SJCRH30 (cell line): ENCODE data around the gene KCTD7. TPM values are rescaled to one million over a fixed set of nuclear protein-coding genes. Genes with fewer than 3 reads are reported as not detected.
"Not testable (repeated sequence)": the region's sequence is repeated elsewhere in the genome, so short reads cannot be mapped to it uniquely, and the experiment has no call there.

ENCODE experiments used
- DNase-seq, 2 experiments: peaks; one replicate each; pipeline ENCODE4 v3.0.0-alpha.2; 2015 to 2020
- H3K27ac ChIP-seq: fragments of 250-450 bp; sonication (Bioruptor Pico); 2 replicates; pipeline ENCODE4 v1.5.1; 2020; ENCODE audit warnings: mild to moderate bottlenecking, moderate library complexity
- H3K27me3 ChIP-seq: fragments of 250-450 bp; sonication (Bioruptor Pico); 2 replicates; pipeline ENCODE4 v1.5.1; 2020; ENCODE audit warnings: mild to moderate bottlenecking, moderate library complexity
- H3K36me3 ChIP-seq: fragments of 250-450 bp; sonication (Bioruptor Pico); 2 replicates; pipeline ENCODE4 v1.5.1; 2020; ENCODE audit warnings: mild to moderate bottlenecking, moderate library complexity
- H3K4me1 ChIP-seq: fragments of 250-450 bp; sonication (Bioruptor Pico); 2 replicates; pipeline ENCODE4 v1.5.1; 2020; ENCODE audit warnings: mild to moderate bottlenecking, moderate library complexity
- H3K4me3 ChIP-seq: fragments of 250-450 bp; sonication (Bioruptor Pico); 2 replicates; pipeline ENCODE4 v1.5.1; 2020; ENCODE audit warnings: mild to moderate bottlenecking, moderate library complexity
- H3K9me3 ChIP-seq: fragments of 250-450 bp; sonication (Bioruptor Pico); replicated peaks from 2 replicates; pipeline ENCODE4 v1.5.1; 2020; ENCODE audit warnings: mild to moderate bottlenecking, moderate library complexity
- total RNA-seq: library from RNA; depleted of rRNA; stranded (reverse); fragments of >200 nt; shearing (Covaris generic); gene quantifications from 2 replicates; pipeline ENCODE4 v1.2.3, GENCODE V29; 2014

KCTD7 gene
- total RNA-seq, 1 experiment from 2014 or later = 12.1 TPM

DNA sequence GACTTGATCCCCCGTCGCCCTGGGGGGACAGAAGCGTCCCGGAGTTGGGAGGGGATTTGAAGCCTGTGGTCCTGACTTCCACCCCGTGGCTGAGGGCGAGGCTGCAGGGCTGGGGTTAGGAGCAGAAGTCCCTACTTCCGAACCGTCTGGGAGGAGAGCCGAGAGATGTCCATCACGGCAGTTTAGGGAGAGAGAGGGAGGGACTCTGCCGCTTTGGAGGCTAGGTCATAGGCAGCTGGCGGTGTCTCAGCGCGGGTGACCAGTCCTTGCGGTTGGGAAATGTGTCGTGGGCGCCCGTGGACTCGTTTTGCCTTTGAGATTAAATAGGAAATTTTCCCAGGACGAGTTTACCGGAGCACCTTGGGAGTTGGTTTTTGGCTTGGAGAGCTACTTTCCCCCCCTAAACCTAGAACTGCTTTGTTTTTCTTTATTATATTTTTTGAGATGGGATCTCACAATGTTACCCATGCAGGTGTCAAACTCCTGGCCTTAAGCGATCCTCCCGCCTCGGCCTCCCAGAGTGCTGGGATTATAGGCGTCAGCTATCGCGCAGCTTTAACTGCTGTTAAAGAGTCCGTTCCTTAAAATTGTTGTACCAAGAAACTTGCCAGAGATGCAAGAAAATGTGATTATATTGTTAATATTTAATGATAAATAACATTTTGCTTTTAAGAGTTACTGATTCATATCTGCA is 26.6 kb downstream of the KCTD7 start:
- not testable (repeated sequence) for H3K9me3 ChIP-seq, H3K4me1 ChIP-seq, H3K27me3 ChIP-seq, H3K36me3 ChIP-seq
- peak overlapping the region; percentile 73 for H3K4me3 ChIP-seq
- peak overlapping the region; percentile 64 for H3K27ac ChIP-seq
- peak; percentile 67 to 72 for DNase-seq

DNA sequence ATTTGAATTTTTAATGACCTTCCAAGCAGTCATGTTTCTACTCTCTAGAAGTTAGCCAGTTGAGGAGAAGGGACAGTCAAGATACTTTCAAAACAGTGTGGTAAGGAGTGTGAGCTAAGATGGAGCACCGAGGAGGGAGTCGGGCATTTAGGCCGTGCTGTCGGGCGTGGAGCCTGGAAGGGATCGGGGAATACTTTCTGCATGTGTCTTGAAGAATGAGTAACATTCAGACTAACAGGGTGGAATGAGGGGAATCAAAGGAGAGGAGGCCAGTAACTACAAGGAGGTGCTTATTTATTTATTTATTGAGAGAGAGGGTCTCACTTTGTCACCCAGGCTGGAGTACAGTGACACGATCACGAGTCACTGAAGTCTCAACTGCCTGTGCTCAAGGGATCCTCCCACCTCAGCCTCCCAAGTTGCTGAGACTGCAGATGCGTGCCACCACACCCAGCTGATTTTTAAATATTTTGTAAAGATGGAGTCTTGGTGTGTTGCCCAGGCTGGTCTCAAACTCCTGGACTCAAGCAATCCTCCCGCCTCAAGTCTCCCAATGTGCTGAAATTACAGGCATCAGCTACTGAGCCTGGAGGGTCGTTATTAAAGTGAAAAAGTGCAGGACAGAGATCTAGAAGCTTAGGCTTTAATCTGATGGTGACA is 27.3 kb downstream of the KCTD7 start:
- not testable (repeated sequence) for H3K9me3 ChIP-seq, DNase-seq, H3K27ac ChIP-seq, H3K27me3 ChIP-seq, H3K36me3 ChIP-seq, H3K4me1 ChIP-seq
- peak overlapping the region; percentile 73 for H3K4me3 ChIP-seq

DNA sequence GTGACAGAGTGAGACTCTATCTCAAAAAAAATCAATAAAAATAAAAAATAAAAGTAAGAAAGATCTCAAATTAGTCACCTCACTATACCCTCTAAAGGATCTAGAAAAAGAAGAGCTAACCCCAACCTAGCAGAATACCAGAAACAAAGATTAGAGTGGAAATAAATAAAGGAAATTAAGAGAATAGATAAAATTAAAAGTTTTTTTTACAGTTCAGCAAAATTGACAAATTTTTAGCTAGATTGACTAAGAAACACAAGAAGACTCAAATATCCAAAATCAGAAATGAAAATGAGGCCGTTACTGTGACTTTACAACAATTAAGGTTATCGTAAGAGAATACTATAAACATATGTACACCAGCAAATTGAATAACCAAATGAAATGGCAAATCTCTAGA is 29.1 kb downstream of the KCTD7 start:
- Histone ChIP-seq H3K4me1 (no peaks in the 10 kb centered on the region), H3K36me3 (no peaks in the 10 kb centered on the region; the same call in 1 of the 2 replicates), H3K4me3 (no peak overlapping the region)

DNA sequence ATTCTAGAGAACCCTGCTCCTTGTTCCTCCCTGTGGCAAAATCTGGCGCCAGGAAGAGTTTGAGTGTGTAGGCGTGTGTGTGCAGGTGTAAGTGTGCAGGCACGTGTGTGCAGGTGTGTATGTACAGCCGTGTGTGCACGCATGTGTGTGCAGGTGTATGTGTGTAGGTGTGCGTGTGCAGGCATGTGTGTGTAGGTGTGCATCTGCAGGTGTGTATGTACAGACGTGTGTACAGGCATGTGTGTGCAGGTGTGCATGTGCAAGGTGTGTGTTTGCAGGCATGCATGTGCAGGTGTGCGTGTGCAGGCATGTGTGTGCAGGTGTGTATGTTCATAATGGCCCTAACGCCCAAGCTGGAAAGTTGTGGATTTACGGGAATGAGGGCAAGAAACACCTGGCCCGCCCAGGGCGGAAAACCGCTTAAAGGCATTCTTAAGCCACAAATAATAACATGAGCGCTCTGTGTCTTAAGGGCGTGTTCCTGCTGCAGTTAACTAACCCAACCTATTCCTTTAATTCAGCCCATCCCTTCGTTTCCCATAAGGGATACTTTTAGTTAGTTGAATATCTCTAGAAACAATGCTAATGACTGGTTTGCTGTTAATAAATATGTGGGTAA is 34.1 kb downstream of the KCTD7 start:
- no peak for DNase-seq
- Histone ChIP-seq H3K27ac (no peak overlapping the region), H3K27me3 (no peaks in the 10 kb centered on the region), H3K4me1 (no peaks in the 10 kb centered on the region), H3K4me3 (no peak overlapping the region), H3K36me3 (no peaks in the 10 kb centered on the region), H3K9me3 (no peaks in the 10 kb centered on the region)

More for the DNA sequence above, 29.1 kb downstream of the KCTD7 start:
- Histone ChIP-seq H3K27me3 (no peaks in the 10 kb centered on the region), H3K27ac (no peak overlapping the region), H3K9me3 (no peaks in the 10 kb centered on the region)
- no peak for DNase-seq

DNA sequence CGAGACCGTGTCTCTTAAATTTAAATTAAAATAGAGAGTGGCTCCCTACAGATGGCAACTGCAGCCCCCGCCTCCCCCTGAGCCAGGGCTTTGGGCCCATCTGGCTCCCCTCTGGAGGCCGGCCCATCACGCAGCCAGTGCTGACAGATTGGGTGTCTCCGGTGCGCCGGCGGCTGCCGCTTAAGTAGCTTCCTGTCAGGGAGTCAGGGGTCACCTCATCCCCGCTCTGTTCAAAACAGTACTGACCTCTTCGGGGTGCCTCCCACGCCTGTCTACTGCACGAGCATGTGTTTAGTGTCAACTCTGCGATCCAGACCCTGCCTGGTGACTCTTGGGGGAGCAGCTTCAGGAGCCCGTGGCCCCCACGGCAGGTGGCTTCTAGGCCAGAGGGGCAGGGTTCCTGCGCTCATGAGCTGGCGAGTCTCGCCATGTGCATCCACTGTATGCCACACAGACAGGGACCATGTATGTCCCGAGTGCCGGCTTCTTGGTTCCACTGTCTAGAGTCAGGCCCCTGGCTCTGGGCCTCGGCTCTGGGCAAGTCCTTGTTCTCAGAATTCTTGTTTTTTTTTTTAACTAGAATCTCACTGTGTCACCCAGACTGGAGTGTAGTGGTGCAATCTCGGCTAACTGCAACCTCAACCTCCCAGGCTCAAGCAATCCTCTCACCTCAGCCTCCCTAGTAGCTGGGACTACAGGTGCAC is 36.1 kb downstream of the KCTD7 start:
- H3K36me3 ChIP-seq = no peaks in the 10 kb centered on the region
- no peak for DNase-seq
- H3K27ac ChIP-seq = no peak overlapping the region
- no peaks in the 10 kb centered on the region for H3K9me3 ChIP-seq
- no peaks in the 10 kb centered on the region for H3K27me3 ChIP-seq
- no peaks in the 10 kb centered on the region for H3K4me1 ChIP-seq
- no peak overlapping the region for H3K4me3 ChIP-seq

DNA sequence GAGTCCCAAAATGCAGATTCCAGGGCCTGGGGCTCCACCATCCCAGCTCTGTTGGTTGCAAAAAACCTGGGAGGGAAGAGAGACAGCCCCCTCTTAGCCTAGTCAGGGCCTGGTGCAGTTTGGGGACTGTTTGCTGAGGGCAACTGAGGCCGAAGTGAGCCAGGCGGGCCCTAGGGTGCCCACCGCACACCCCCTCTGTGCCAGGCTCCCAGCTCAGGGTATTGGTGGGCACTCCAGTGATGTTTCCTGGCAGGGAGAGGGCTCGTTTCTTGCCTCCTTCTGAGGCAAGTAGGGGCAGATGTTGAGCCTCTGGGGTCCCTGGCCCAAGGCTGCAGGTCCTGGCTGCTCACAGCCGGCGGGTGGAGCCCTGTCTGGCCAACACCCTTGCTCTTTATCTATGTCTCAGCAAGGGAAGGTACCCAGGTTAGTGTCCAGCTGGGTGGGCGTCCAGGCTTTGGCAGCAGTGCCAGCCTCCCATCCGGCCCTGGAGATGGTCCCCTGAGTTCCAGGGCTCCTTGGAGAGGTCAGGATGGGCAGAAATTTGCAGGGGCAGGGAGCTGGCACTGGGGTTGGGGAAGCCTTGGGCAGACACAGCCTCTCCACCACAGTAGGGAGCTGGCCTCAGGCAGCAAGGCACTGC is 37.8 kb downstream of the KCTD7 start:
- H3K36me3 ChIP-seq = no peaks in the 10 kb centered on the region
- H3K27ac ChIP-seq = no peak overlapping the region
- H3K4me3 ChIP-seq = no peak overlapping the region
- H3K9me3 ChIP-seq = no peaks in the 10 kb centered on the region
- DNase-seq = no peak
- no peaks in the 10 kb centered on the region for H3K27me3 ChIP-seq
- no peaks in the 10 kb centered on the region for H3K4me1 ChIP-seq

DNA sequence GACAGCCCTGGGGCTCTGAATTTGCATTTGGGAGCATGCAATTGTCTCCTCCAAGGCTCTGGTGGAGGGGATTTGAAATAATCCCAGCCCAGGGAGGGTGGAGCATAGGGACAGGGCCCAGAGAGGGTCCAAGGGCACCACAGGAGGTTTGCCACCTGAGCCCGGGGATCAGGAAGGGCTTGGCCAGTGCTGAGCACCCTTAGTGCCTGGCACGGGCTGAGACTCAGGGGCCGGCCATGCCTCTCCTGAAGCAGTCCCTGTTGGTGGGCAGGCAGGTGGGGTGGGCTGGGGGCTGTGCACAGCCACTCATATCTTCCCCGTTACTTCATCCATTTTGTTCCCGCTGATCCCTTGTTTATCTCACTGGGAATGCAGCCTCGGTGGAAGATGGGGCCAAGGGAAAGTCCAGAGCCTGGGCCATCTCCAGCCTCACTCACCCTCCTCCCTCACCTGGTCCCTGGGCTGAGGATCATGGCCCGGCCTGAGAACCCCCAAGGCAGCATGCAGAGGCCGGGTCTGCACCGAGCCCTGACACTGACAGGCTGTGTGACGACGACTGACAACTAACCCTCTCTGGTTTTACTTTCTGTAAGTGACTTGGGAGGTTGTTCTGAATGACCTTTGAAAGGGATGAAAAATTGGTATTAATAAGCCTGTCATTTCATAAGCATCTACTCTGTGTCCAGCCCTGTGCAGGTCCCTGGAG is 38.5 kb downstream of the KCTD7 start:
- H3K27ac ChIP-seq = no peak overlapping the region
- H3K27me3 ChIP-seq = no peaks in the 10 kb centered on the region
- no peaks in the 10 kb centered on the region for H3K9me3 ChIP-seq
- H3K36me3 ChIP-seq = no peaks in the 10 kb centered on the region
- no peak for DNase-seq
- H3K4me1 ChIP-seq = no peaks in the 10 kb centered on the region
- no peak overlapping the region for H3K4me3 ChIP-seq

DNA sequence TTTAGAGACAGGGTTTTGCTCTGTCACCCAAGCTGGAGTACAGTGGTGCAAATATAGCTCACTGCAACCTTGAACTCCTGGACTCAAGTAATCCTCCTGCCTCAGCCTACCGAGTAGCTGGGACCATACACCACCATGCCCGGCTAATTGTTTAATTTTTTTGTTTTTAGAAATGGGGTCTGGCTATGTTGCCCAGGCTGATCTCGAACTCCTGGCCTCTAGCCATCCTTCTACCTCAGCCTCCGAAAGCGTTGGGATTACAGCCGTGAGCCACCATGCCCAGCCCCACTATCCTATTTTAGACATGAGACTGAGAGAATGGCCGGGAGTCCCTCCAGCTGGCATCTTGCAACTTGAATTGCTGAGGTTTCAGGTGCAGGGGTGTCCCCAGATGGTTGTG is 39.4 kb downstream of the KCTD7 start:
- H3K27ac ChIP-seq = no peak overlapping the region
- H3K4me1 ChIP-seq = no peaks in the 10 kb centered on the region
- no peaks in the 10 kb centered on the region for H3K36me3 ChIP-seq
- no peaks in the 10 kb centered on the region for H3K27me3 ChIP-seq
- no peak for DNase-seq
- no peaks in the 10 kb centered on the region for H3K9me3 ChIP-seq
- no peak overlapping the region for H3K4me3 ChIP-seq

DNA sequence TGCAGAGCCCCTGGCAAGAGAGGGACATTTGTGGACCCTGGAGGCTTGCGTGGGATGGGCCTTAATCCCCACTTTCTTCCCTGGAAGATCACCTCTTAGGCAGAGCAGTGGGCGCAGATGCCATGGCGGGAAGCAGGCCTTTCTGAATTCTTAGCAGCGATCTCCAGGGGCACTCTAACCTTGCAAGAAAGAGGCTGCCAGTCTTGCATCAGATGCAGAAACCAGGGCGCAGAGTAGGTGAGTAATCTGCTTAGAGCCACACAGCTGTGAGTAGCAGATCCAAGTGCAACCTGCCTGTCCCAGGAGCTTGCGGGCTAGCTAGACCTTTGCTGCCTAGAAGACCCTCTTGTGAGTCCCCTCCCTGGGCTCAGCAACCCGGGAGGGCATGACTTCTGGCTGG is 40.0 kb downstream of the KCTD7 start:
- Histone ChIP-seq H3K4me3 (no peak overlapping the region), H3K36me3 (no peaks in the 10 kb centered on the region), H3K27me3 (no peaks in the 10 kb centered on the region), H3K27ac (no peak overlapping the region), H3K9me3 (no peaks in the 10 kb centered on the region), H3K4me1 (no peaks in the 10 kb centered on the region)
- DNase-seq = no peak

DNA sequence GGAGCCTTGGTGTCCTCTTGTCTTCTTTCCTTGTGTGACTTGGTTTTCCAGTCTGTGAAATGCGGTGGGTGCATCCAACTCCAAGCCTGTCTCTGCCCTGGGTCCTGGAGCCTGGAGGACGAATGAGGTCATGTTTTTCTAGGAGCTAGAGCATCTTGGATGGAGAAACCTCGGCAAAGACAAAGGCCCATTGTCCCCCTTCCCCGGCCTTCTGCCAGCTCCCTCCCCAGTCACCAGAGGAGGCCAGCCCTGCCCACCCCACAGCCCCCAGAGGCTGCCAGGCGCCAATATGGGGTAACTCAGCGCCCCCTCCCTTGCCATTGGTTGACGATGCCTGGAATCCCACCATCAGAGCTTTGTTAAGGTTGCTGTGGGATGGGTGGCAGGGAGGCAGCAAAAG is 40.4 kb downstream of the KCTD7 start:
- DNase-seq = peak; percentile 14 to 40
- Histone ChIP-seq H3K27me3 (no peaks in the 10 kb centered on the region), H3K36me3 (no peaks in the 10 kb centered on the region), H3K4me3 (no peak overlapping the region), H3K4me1 (no peaks in the 10 kb centered on the region), H3K27ac (no peak overlapping the region), H3K9me3 (no peaks in the 10 kb centered on the region)

DNA sequence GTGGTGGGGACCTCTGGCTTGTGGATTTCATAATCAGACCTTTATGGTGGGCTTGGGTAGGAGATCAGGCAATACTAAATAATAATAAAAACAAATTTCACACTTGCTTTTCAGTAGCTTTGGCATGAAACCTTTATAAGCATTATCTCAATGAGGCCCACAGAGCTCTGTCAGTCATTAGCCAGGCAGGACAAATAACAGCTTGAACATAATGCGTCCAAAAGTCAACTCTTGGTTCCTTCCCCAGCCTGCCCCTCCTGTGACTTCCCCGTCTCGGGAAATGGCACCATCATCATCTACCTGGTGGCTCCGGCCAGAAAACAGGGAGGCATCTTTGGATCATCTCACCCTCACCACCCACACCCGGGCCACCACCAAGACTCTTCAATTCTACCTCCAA is 40.8 kb downstream of the KCTD7 start:
- Histone ChIP-seq H3K27me3 (no peaks in the 10 kb centered on the region), H3K36me3 (no peaks in the 10 kb centered on the region), H3K27ac (no peak overlapping the region), H3K4me3 (no peak overlapping the region), H3K4me1 (no peaks in the 10 kb centered on the region), H3K9me3 (no peaks in the 10 kb centered on the region)
- DNase-seq = no peak

DNA sequence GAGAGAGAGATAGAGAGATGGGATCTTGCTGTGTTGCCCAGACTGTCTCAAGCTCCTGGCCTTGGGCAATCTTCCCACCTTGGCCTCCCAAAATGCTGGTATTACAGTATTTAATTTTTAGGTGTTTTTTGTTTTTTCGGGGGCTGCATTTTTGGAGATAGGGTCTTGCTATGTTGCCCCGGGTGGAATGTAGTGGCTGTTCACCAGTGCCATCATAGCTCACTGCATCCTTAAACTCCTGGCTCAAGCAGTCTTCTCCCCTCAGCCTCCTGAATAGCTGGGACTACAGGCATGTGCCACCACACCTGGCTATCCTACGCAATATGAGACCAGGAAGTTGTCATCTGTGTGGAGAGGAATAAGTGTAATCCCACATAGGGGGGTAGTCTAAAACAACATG is 42.4 kb downstream of the KCTD7 start:
- DNase-seq = no peak
- H3K27ac ChIP-seq = no peak overlapping the region
- no peaks in the 10 kb centered on the region for H3K4me1 ChIP-seq
- no peaks in the 10 kb centered on the region for H3K27me3 ChIP-seq
- H3K4me3 ChIP-seq = no peak overlapping the region
- H3K36me3 ChIP-seq = no peaks in the 10 kb centered on the region
- no peaks in the 10 kb centered on the region for H3K9me3 ChIP-seq

DNA sequence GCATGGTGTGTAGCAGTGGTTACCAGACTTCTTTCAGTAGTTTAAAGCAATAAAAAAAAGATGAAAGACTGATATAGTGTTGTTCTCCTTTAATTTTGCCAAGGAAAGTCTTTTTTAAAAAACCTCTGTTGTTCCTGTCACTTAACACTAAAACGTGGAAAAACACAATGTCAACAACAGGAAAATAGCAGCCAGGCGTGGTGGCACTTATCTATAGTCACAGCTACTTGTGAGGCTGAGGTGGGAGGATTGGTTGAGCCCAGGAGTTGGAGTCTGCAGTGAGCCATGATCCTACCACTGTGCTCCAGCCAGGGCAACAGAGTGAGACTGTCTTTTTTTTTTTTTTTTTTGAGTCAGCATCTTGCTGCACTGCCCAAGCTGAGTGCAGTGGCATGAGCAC is 42.8 kb downstream of the KCTD7 start:
- H3K4me1 ChIP-seq, H3K27ac ChIP-seq, H3K4me3 ChIP-seq, H3K27me3 ChIP-seq, H3K9me3 ChIP-seq, H3K36me3 ChIP-seq, DNase-seq: not testable (repeated sequence)

DNA sequence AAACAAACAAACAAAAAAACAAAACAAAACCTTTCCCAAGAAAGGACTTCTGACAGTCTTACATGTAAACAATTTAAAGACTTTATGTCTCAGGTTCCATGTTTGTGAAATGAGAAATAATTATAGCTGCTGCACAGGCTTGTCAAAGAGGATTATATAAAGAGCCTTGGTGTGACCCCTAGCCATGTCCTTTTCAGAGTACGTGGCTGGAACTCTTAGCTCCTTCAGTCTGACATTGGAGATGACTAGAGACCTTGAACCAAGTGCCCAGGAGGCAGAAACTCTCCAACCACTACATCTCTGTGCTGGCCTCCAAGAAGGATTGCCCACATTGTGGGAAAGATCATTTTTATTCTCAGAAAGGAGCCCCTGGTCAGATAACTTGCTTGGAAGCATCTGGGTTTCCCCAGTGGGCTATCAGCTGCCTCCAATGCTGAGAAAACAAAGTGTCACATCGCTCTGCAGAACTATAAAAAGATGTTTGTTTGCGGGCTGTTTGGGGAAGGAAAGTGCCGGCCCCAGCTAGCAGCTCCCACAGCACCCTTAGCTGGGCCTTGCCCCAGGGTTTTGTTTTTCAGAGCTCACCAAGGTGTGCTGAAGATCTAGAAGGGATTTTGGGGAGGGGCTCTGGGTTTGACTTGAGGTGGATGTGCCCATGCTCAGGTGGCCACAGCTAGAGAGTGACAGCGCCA is 43.9 kb downstream of the KCTD7 start:
- not testable (repeated sequence) for H3K4me3 ChIP-seq, H3K9me3 ChIP-seq, H3K27me3 ChIP-seq, DNase-seq, H3K36me3 ChIP-seq, H3K4me1 ChIP-seq, H3K27ac ChIP-seq
